Osteoblast (primary cell): ENCODE data around the gene PSMG4. TPM values are rescaled to one million over a fixed set of nuclear protein-coding genes. Genes with fewer than 3 reads are reported as not detected.

Experiments used
- DNase-seq: peaks from one replicate; pipeline ENCODE4 v3.0.0; 2011; ENCODE audit warnings: low spot score, mixed read lengths; ENCODE audit not compliant: insufficient read length; ENCODE audit errors: missing footprints
- H2AFZ ChIP-seq: 2 replicates; pipeline ENCODE4 v1.6.0; 2011; ENCODE audit warnings: mild to moderate bottlenecking, low read length
- H3K27ac ChIP-seq: 2 replicates; pipeline ENCODE4 v1.5.1; 2011; ENCODE audit warnings: mild to moderate bottlenecking, low read depth, low read length, moderate library complexity
- H3K27me3 ChIP-seq: 2 replicates; pipeline ENCODE4 v1.6.0; 2012; ENCODE audit warnings: mild to moderate bottlenecking, control low read depth, inconsistent platforms, low read length, moderate library complexity; ENCODE audit not compliant: insufficient read depth
- H3K36me3 ChIP-seq: 2 replicates; pipeline ENCODE4 v1.5.1; 2011; ENCODE audit warnings: mild to moderate bottlenecking, low read length, control low read depth, moderate library complexity; ENCODE audit not compliant: insufficient read depth
- H3K4me1 ChIP-seq: 2 replicates; pipeline ENCODE4 v1.5.1; 2011; ENCODE audit warnings: mild to moderate bottlenecking, low read length, control low read depth, moderate library complexity; ENCODE audit not compliant: insufficient read depth
- H3K4me2 ChIP-seq: 2 replicates; pipeline ENCODE4 v1.6.0; 2011; ENCODE audit warnings: mild to moderate bottlenecking, low read length; ENCODE audit not compliant: insufficient read depth
- H3K4me3 ChIP-seq: fragments of 200-600 bp; sonication (generic); 3 replicates; pipeline ENCODE4 v1.5.1; 2012; ENCODE audit warnings: mild to moderate bottlenecking, low read length, inconsistent platforms; ENCODE audit not compliant: insufficient read depth
- H3K79me2 ChIP-seq: 2 replicates; pipeline ENCODE4 v1.6.0; 2012; ENCODE audit warnings: mild to moderate bottlenecking, low read length, control low read depth, inconsistent platforms; ENCODE audit not compliant: insufficient read depth
- H3K9me3 ChIP-seq: 2 replicates; pipeline ENCODE4 v1.5.1; 2011; ENCODE audit warnings: low read depth, low read length, control low read depth
- H4K20me1 ChIP-seq: 2 replicates; pipeline ENCODE4 v1.6.0; 2012; ENCODE audit warnings: mild to moderate bottlenecking, low read length, control low read depth; ENCODE audit not compliant: insufficient read depth
- total RNA-seq: library from RNA; depleted of rRNA; stranded (reverse); fragments of >200 nt; gene quantifications from 2 replicates; pipeline ENCODE4 v1.2.3, GENCODE V29; 2012
- TF ChIP-seq, protein P1 (sequence below): IDR thresholded peaks from 2 replicates; pipeline ENCODE4 v1.5.1; 2011; ENCODE audit warnings: mild to moderate bottlenecking, low read depth, low read length, moderate library complexity; ENCODE audit errors: extremely low read depth

The PSMG4 gene
- total RNA-seq, 1 donor: 24.6 TPM

DNA sequence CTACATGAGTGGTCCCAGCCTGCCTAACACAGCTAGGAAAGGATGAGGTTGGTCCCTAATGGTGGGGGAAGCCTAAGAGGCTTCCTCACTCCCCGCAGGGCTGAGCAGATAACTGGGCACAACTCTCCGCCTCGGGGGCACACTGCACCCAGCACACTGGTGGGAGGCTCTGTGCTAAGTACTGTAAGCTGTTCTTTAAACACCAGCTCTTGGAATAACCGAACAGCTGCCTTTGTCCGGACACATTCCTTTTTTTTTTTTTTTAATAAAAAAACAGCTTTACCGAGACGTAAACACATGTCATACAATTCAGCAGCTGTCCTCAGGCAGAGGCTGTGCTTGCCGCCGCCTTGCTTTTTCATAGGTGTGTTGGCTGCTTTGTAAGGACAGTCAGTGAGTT is 6.9 kb downstream of the PSMG4 start:
- H3K27me3 ChIP-seq: no peaks in the 10 kb centered on the region
- no peak overlapping the region for H2AFZ ChIP-seq
- H4K20me1 ChIP-seq: peaks cover 26% of the 10 kb centered on the region
- TF ChIP-seq, protein P1, sequence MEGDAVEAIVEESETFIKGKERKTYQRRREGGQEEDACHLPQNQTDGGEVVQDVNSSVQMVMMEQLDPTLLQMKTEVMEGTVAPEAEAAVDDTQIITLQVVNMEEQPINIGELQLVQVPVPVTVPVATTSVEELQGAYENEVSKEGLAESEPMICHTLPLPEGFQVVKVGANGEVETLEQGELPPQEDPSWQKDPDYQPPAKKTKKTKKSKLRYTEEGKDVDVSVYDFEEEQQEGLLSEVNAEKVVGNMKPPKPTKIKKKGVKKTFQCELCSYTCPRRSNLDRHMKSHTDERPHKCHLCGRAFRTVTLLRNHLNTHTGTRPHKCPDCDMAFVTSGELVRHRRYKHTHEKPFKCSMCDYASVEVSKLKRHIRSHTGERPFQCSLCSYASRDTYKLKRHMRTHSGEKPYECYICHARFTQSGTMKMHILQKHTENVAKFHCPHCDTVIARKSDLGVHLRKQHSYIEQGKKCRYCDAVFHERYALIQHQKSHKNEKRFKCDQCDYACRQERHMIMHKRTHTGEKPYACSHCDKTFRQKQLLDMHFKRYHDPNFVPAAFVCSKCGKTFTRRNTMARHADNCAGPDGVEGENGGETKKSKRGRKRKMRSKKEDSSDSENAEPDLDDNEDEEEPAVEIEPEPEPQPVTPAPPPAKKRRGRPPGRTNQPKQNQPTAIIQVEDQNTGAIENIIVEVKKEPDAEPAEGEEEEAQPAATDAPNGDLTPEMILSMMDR: no peak
- peaks cover 4% of the 10 kb centered on the region for H3K4me1 ChIP-seq
- peaks cover 37% of the 10 kb centered on the region for H3K36me3 ChIP-seq
- H3K9me3 ChIP-seq: no peaks in the 10 kb centered on the region
- no peak for DNase-seq
- no peak overlapping the region for H3K4me2 ChIP-seq
- peaks cover 56% of the 10 kb centered on the region for H3K79me2 ChIP-seq
- no peak overlapping the region for H3K27ac ChIP-seq
- H3K4me3 ChIP-seq: no peak overlapping the region

DNA sequence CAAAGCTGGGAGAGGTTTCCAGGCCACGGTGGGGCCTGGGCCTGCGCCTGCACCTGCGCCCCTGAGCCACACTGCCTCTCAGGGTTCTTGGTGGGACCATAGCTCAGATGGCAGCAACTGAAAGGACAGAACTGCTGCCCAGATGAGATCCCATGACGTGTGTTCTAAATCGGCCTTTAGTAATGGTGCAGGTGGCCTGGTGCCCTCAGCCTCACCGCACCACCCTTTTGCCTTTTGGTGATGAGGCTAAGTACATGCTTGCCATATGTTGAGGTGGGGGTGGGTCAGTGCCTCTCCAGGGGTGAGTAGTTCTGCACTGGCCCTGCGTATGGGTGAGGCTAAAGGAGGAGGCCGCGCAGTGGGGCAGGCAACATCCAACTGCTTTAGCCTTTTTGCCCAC is 7.4 kb downstream of the PSMG4 start:
- peaks cover 25% of the 10 kb centered on the region for H4K20me1 ChIP-seq
- H3K9me3 ChIP-seq: no peaks in the 10 kb centered on the region
- H3K4me2 ChIP-seq: no peak overlapping the region
- H3K79me2 ChIP-seq: peaks cover 51% of the 10 kb centered on the region
- H3K4me3 ChIP-seq: no peak overlapping the region
- no peaks in the 10 kb centered on the region for H3K27me3 ChIP-seq
- DNase-seq: no peak
- no peak overlapping the region for H3K27ac ChIP-seq
- H3K4me1 ChIP-seq: no peaks in the 10 kb centered on the region
- H2AFZ ChIP-seq: no peak overlapping the region
- H3K36me3 ChIP-seq: peaks cover 41% of the 10 kb centered on the region
- TF ChIP-seq, protein P1: no peak

DNA sequence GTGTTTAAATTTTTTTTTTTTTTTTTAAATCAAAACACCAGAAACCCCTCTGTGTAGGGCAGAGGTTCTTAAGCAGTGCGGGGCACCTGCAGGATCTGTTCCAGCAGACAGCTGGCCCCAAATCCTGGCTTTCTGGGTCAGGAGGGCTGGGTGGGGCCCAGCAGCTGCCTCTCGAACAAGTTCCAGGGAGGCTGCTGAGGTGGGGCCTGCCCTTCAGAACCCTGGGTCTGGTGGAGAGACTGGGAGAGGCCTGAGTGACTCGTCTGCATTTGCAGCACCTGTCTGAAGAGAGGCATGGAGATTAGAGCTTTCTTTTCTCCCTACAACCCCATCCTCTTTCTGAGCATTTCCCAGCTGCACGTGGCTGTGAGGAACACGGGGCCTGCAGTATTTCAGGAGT is 8.4 kb downstream of the PSMG4 start:
- Histone ChIP-seq H3K27me3 (no peaks in the 10 kb centered on the region), H3K4me1 (no peaks in the 10 kb centered on the region), H3K36me3 (peaks cover 51% of the 10 kb centered on the region), H3K4me2 (no peak overlapping the region), H3K4me3 (no peak overlapping the region), H3K9me3 (no peaks in the 10 kb centered on the region), H4K20me1 (peaks cover 20% of the 10 kb centered on the region), H3K79me2 (peaks cover 41% of the 10 kb centered on the region), H2AFZ (no peak overlapping the region), H3K27ac (no peak overlapping the region)
- TF ChIP-seq, protein P1: no peak
- DNase-seq: no peak

DNA sequence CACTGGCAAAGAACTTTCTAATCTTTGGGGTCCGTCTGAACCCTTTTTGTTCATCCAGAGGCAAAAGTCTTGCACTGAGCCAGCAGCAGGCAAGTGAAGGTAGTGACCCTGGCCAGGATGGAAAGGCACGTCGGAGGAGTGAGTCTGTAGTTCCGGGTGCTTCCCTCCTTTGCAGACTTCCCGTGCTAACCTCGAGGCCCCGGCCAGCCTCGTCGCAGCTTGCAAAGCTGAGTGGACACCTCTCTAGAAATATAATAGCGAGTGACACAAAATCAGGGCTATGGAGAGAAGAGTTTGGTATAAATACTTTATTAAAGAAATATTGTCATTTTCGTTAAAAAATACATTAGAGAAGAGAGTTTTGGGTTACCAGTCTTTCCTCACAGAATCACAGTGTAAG is 9.9 kb downstream of the PSMG4 start:
- TF ChIP-seq, protein P1: no peak
- peaks cover 18% of the 10 kb centered on the region for H4K20me1 ChIP-seq
- DNase-seq: no peak

More for the DNA sequence above, 9.9 kb downstream of the PSMG4 start:
- no peaks in the 10 kb centered on the region for H3K27me3 ChIP-seq
- H3K4me3 ChIP-seq: no peak overlapping the region
- H3K4me1 ChIP-seq: no peaks in the 10 kb centered on the region
- H3K36me3 ChIP-seq: peaks cover 49% of the 10 kb centered on the region
- H3K79me2 ChIP-seq: peaks cover 28% of the 10 kb centered on the region
- H3K9me3 ChIP-seq: no peaks in the 10 kb centered on the region
- H3K4me2 ChIP-seq: no peak overlapping the region
- no peak overlapping the region for H3K27ac ChIP-seq
- no peak overlapping the region for H2AFZ ChIP-seq
